Transverse colon (tissue), 3 donors: ENCODE measurements around the gene RERE.

Experiments used
- EP300 ChIP-seq: sonication (generic); formaldehyde crosslinking; IDR thresholded peaks from one replicate; pipeline ENCODE4 v1.6.1; 2017; ENCODE audit warnings: antibody characterized with exemption, low read depth
- TF ChIP-seq, protein P1 (sequence below), 5 experiments: fragments of 200-600 bp in 3 of 5; fragments of 450-650 bp in 2 of 5; sonication (generic) in 3 of 5; IDR thresholded peaks; 1 replicate in 2 of 5; 2 replicates in 3 of 5; pipeline ENCODE4 v1.5.1; 2016 to 2017; ENCODE audit warnings: antibody characterized with exemption in 5 of 5, inconsistent platforms in 3 of 5, mild to moderate bottlenecking in 2 of 5, moderate library complexity in 1 of 5

DNA sequence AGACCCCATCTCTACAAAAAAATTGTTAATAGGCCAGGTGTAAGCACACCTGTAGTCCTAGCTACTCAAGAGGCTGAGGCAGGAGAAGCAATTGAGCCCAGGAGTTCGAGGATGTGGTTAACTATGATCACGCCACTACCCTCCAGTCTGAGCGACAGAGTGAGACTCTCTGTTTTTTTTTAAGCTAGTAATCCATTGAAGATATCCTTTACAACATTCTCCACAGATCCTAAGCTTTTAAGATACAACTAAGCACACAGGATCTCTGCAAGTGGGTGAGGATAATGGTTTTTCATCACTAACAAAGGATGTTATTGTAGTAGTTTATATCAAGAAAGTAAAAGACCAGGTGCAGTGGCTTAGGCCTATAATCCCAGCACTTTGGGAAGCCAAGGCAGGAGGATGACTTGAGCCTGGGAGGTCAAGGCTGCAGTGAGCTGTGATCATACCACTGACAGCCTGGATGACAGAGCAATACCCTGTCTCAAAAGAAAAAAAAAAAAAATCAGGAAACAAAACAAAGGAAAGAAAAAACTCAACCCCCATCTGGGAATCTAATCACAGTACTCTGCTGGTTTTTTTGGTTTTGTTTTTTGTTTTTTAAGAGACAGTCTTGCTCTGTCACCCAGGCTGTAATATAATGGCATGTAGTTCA, 166.1 kb downstream of the RERE start:
- TF ChIP-seq, protein P1, sequence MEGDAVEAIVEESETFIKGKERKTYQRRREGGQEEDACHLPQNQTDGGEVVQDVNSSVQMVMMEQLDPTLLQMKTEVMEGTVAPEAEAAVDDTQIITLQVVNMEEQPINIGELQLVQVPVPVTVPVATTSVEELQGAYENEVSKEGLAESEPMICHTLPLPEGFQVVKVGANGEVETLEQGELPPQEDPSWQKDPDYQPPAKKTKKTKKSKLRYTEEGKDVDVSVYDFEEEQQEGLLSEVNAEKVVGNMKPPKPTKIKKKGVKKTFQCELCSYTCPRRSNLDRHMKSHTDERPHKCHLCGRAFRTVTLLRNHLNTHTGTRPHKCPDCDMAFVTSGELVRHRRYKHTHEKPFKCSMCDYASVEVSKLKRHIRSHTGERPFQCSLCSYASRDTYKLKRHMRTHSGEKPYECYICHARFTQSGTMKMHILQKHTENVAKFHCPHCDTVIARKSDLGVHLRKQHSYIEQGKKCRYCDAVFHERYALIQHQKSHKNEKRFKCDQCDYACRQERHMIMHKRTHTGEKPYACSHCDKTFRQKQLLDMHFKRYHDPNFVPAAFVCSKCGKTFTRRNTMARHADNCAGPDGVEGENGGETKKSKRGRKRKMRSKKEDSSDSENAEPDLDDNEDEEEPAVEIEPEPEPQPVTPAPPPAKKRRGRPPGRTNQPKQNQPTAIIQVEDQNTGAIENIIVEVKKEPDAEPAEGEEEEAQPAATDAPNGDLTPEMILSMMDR (IDR thresholded peaks at IDR 0.05): no peak
- no peak for TF ChIP-seq EP300
